Caco-2 (cell line): Measurements from ENCODE around the gene KSR2. TPM values are rescaled to one million over a fixed set of nuclear protein-coding genes. Genes with fewer than 3 reads are reported as not detected.

Experiments used
- BruUV-seq: library from RNA; stranded (reverse); fragments of 400-500 nt; replicated peaks from 2 replicates; lab custom pipeline; 2021; lab: Mats Ljungman, UMichigan
- CTCF ChIA-PET: fragments of 300-600 bp; sonication (Branson Sonifier 250); formaldehyde crosslinking; loops from one replicate; lab custom pipeline; 2022; ENCODE audit warnings: antibody characterized with exemption; lab: Charles Lee
- POLR2A ChIA-PET: fragments of 300-600 bp; sonication (Branson Sonifier 250); formaldehyde crosslinking; loops from one replicate; lab custom pipeline; 2022; ENCODE audit warnings: antibody characterized with exemption; lab: Charles Lee
- DNase-seq, 2 experiments: peaks; one replicate each; pipeline versions ENCODE4 v3.0.0 to v3.0.0-alpha.2; 2020 to 2022
- H3K27me3 ChIP-seq: replicated peaks from 2 replicates; pipeline ENCODE4 v1.6.0; 2011; ENCODE audit warnings: low read length; ENCODE audit not compliant: control insufficient read depth, insufficient read depth
- H3K36me3 ChIP-seq: 2 replicates; pipeline ENCODE4 v1.5.1; 2011; ENCODE audit warnings: low read length; ENCODE audit not compliant: control insufficient read depth, insufficient read depth
- H3K4me1 ChIP-seq: fragments of 250-450 bp; sonication (Bioruptor Pico); 2 replicates; pipeline ENCODE4 v1.5.1; 2020; ENCODE audit warnings: mild to moderate bottlenecking
- H3K4me3 ChIP-seq: 2 replicates; pipeline ENCODE4 v1.5.1; 2011; ENCODE audit warnings: low read depth, mild to moderate bottlenecking, control low read depth, low read length
- H3K9me3 ChIP-seq: fragments of 250-450 bp; sonication (Bioruptor Pico); 2 replicates; pipeline ENCODE4 v1.5.1; 2020; ENCODE audit warnings: mild to moderate bottlenecking, moderate library complexity
- H3K27ac Mint-ChIP-seq: one replicate; pipeline ENCODE4 v1.8.0; 2022; ENCODE audit warnings: mixed read lengths; ENCODE audit not compliant: unreplicated experiment
- H3K27me3 Mint-ChIP-seq: one replicate; pipeline ENCODE4 v1.8.0; 2022; ENCODE audit warnings: mixed read lengths; ENCODE audit not compliant: insufficient read depth, unreplicated experiment
- H3K36me3 Mint-ChIP-seq: one replicate; pipeline ENCODE4 v1.8.0; 2022; ENCODE audit warnings: mild to moderate bottlenecking, mixed read lengths; ENCODE audit not compliant: insufficient read depth, unreplicated experiment
- H3K4me1 Mint-ChIP-seq: one replicate; pipeline ENCODE4 v1.8.0; 2022; ENCODE audit warnings: low read depth, mixed read lengths; ENCODE audit not compliant: unreplicated experiment
- H3K4me3 Mint-ChIP-seq: one replicate; pipeline ENCODE4 v1.8.0; 2022; ENCODE audit warnings: mild to moderate bottlenecking, moderate library complexity, mixed read lengths; ENCODE audit not compliant: unreplicated experiment
- H3K9me3 Mint-ChIP-seq: one replicate; pipeline ENCODE4 v1.8.0; 2022; ENCODE audit warnings: mixed read lengths; ENCODE audit not compliant: unreplicated experiment
- intact Hi-C: fragments of 100-400 bp; cut with micrococcal nuclease; formaldehyde crosslinking; loops from one replicate; pipeline ENCODE4 v1.10.0; 2022; ENCODE audit not compliant: unreplicated experiment
- total RNA-seq: library from RNA; stranded (reverse); gene quantifications from 2 replicates; pipeline ENCODE4 v1.2.3, GENCODE V29; 2022
- TF ChIP-seq, protein P1 (sequence below), 2 experiments: fragments of 200-600 bp in 1 of 2; IDR thresholded peaks; 1 replicate in 1 of 2; 2 replicates in 1 of 2; pipeline versions ENCODE4 v1.5.1 to v1.8.0; 2011 to 2022; ENCODE audit warnings: antibody characterized with exemption in 1 of 2, control low read depth in 1 of 2, inconsistent platforms in 1 of 2, low read depth in 1 of 2, low read length in 1 of 2, mild to moderate bottlenecking in 1 of 2, moderate library complexity in 1 of 2; ENCODE audit not compliant: insufficient read depth in 1 of 2, severe bottlenecking in 1 of 2, unreplicated experiment in 1 of 2

KSR2 gene
- total RNA-seq, 1 experiment from 2014 or later = 0.66 TPM

DNA sequence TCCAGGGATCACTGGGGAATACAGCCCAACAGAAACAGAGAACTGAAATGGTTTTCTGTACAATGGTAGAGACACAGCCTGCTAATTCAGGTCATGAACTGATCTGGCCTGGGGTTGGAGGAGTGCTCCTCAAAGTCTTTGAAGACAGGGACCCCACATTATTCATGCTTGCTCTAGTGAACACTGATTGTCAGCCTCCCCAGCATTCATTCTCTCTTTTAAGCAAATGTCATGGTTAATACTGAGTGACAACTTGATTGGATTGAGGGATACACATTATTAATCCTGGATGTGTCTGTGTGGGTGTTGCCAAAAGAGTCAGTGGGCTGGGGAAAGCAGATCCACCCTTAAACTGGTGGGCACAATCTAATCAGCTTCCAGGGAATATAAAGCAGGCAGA, 319.0 kb downstream of the KSR2 start:
- no peak overlapping the region for H3K27ac Mint-ChIP-seq
- Histone ChIP-seq H3K36me3 (no peaks in the 10 kb centered on the region), H3K4me1 (no peaks in the 10 kb centered on the region), H3K4me3 (no peak overlapping the region), H3K27me3 (no peaks in the 10 kb centered on the region), H3K9me3 (no peaks in the 10 kb centered on the region)
- no peaks in the 10 kb centered on the region for H3K4me1 Mint-ChIP-seq
- intact Hi-C loops = no loop called here
- CTCF ChIA-PET = no interaction called here
- POLR2A ChIA-PET = no interaction called here
- BruUV-seq = no TSS peak
- TF ChIP-seq, protein P1, sequence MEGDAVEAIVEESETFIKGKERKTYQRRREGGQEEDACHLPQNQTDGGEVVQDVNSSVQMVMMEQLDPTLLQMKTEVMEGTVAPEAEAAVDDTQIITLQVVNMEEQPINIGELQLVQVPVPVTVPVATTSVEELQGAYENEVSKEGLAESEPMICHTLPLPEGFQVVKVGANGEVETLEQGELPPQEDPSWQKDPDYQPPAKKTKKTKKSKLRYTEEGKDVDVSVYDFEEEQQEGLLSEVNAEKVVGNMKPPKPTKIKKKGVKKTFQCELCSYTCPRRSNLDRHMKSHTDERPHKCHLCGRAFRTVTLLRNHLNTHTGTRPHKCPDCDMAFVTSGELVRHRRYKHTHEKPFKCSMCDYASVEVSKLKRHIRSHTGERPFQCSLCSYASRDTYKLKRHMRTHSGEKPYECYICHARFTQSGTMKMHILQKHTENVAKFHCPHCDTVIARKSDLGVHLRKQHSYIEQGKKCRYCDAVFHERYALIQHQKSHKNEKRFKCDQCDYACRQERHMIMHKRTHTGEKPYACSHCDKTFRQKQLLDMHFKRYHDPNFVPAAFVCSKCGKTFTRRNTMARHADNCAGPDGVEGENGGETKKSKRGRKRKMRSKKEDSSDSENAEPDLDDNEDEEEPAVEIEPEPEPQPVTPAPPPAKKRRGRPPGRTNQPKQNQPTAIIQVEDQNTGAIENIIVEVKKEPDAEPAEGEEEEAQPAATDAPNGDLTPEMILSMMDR (IDR thresholded peaks at IDR 0.05; ENCODE audit: insufficient read depth in 1 of 2, low read depth in 1 of 2, low read length in 1 of 2, severe bottlenecking in 1 of 2, unreplicated experiment in 1 of 2) = no peak
- no peaks in the 10 kb centered on the region for H3K36me3 Mint-ChIP-seq
- peaks cover 14% of the 10 kb centered on the region for H3K9me3 Mint-ChIP-seq
- DNase-seq = no peak
- no peak overlapping the region for H3K4me3 Mint-ChIP-seq
- peaks cover 4% of the 10 kb centered on the region for H3K27me3 Mint-ChIP-seq

DNA sequence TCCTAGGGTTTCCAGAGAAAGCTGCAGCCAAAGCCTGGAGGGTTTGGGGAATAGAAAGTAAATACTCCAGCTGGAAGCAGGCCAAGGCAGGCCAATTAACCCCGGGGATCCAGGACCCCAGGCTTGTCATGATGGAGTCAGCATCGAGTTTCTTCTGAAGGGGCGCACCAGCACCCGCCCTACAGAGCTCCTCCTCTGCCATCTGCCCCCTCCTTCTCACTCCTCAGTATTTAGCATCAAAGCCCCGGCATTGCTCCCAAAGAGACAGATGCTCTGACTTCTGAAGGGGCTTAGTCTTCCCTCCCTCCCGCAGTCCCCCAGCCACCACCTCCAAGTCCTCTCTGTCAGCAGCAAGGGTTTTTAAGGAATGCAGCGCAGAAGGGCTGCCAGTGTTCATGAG, 322.3 kb downstream of the KSR2 start:
- H3K27me3 ChIP-seq = no peaks in the 10 kb centered on the region
- no peaks in the 10 kb centered on the region for H3K9me3 ChIP-seq
- Mint-ChIP-seq H3K4me1 (no peaks in the 10 kb centered on the region), H3K27me3 (peaks cover 11% of the 10 kb centered on the region), H3K36me3 (no peaks in the 10 kb centered on the region), H3K27ac (no peak overlapping the region), H3K9me3 (peaks cover 8% of the 10 kb centered on the region), H3K4me3 (no peak overlapping the region)
- intact Hi-C loops = no loop called here
- no peak overlapping the region for H3K4me3 ChIP-seq
- no peaks in the 10 kb centered on the region for H3K4me1 ChIP-seq
- POLR2A ChIA-PET = no interaction called here
- no peaks in the 10 kb centered on the region for H3K36me3 ChIP-seq
- TF ChIP-seq, protein P1 (IDR thresholded peaks at IDR 0.05; ENCODE audit: insufficient read depth in 1 of 2, low read depth in 1 of 2, low read length in 1 of 2, severe bottlenecking in 1 of 2, unreplicated experiment in 1 of 2) = no peak
- BruUV-seq = no TSS peak
- CTCF ChIA-PET = no interaction called here
- DNase-seq = no peak

DNA sequence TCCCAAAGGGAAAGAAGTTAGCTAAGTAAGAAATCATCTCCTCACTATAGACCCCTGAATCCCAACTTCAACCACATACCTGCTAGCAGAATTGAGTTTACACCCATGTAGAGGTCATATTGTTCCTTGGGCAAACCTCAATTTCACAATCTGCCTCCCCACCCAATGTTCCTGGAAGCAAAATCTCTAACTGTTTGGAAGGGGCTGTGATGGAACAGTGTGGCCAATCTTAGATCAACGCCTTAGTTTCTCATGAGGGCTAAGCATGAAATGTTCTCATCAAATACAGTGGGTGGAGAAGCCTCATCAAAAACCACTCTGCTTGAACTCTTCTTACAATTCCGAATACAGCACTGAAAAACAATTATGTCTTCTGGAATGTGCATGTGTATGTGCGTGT, 323.3 kb downstream of the KSR2 start:
- ChIA-PET CTCF (no interaction called here), POLR2A (no interaction called here)
- intact Hi-C loops = no loop called here

More for the DNA sequence above, 323.3 kb downstream of the KSR2 start:
- no peaks in the 10 kb centered on the region for H3K36me3 Mint-ChIP-seq
- no peaks in the 10 kb centered on the region for H3K4me1 Mint-ChIP-seq
- H3K4me3 ChIP-seq = no peak overlapping the region
- no peaks in the 10 kb centered on the region for H3K9me3 ChIP-seq
- H3K27me3 Mint-ChIP-seq = peaks cover 11% of the 10 kb centered on the region
- H3K27ac Mint-ChIP-seq = no peak overlapping the region
- H3K4me3 Mint-ChIP-seq = no peak overlapping the region
- no peak for DNase-seq
- TF ChIP-seq, protein P1 (IDR thresholded peaks at IDR 0.05; ENCODE audit: insufficient read depth in 1 of 2, low read depth in 1 of 2, low read length in 1 of 2, severe bottlenecking in 1 of 2, unreplicated experiment in 1 of 2) = no peak
- no peaks in the 10 kb centered on the region for H3K4me1 ChIP-seq
- no peaks in the 10 kb centered on the region for H3K36me3 ChIP-seq
- no peaks in the 10 kb centered on the region for H3K9me3 Mint-ChIP-seq
- no TSS peak for BruUV-seq
- no peaks in the 10 kb centered on the region for H3K27me3 ChIP-seq
